GM19395 (cell line): ENCODE measurements around the gene XG.

Experiments
- ATAC-seq: cut with Tn5 transposase; IDR thresholded peaks from one replicate; pipeline ENCODE4 v1.9.1; 2021; ENCODE audit warnings: mild to moderate bottlenecking, moderate library complexity; ENCODE audit not compliant: unreplicated experiment

The XG gene

GRCh38 chrX:2812161-2812907 is 60.5 kb downstream of the XG start:
- peak; percentile 82 for ATAC-seq

- ATAC-seq: no peak
These were observed 65.2 kb downstream of the XG start for GRCh38 chrX:2817036-2817435.

GRCh38 chrX:2819345-2820135 is 67.7 kb downstream of the XG start:
- no peak for ATAC-seq

GRCh38 chrX:2820136-2820771 is 68.4 kb downstream of the XG start:
- ATAC-seq: no peak

- no peak for ATAC-seq
These were observed 72.1 kb downstream of the XG start for GRCh38 chrX:2823795-2824386.

- no peak for ATAC-seq
These were observed 73.0 kb downstream of the XG start for GRCh38 chrX:2824886-2825285.

GRCh38 chrX:2828344-2828958 is 76.6 kb downstream of the XG start, which contains the start of gene GYG2:
Gene GYG2, plus strand, starts transcription at chrX:2828930. Its CDS starts 1,259 bp downstream, at chrX:2830189.
- no peak for ATAC-seq

- no peak for ATAC-seq
These were observed 77.1 kb downstream of the XG start for GRCh38 chrX:2828959-2829411.

GRCh38 chrX:2829469-2830246 is 77.8 kb downstream of the XG start:
- no peak for ATAC-seq

GRCh38 chrX:2831471-2832228 is 79.8 kb downstream of the XG start:
- no peak for ATAC-seq

GRCh38 chrX:2837961-2838360 is 86.1 kb downstream of the XG start:
- ATAC-seq: no peak

- no peak for ATAC-seq
These were observed 89.1 kb downstream of the XG start for GRCh38 chrX:2840961-2841360.

GRCh38 chrX:2841537-2841936 is 89.7 kb downstream of the XG start:
- no peak for ATAC-seq

GRCh38 chrX:2846992-2847391 is 95.2 kb downstream of the XG start:
- no peak for ATAC-seq

GRCh38 chrX:2848871-2849301 is 97.0 kb downstream of the XG start:
- ATAC-seq: no peak

- no peak for ATAC-seq
These were observed 103.1 kb downstream of the XG start for GRCh38 chrX:2854918-2855317.

GRCh38 chrX:2855761-2856160 is 103.9 kb downstream of the XG start:
- no peak for ATAC-seq

GRCh38 chrX:2857566-2857965 is 105.7 kb downstream of the XG start:
- ATAC-seq: no peak

- ATAC-seq: no peak
These were observed 107.5 kb downstream of the XG start for GRCh38 chrX:2859197-2859797.
